HEK293 (cell line): Measurements from ENCODE around the gene PTPRF.

Source experiments
- BCL11A ChIP-seq: fragments of 450-650 bp; formaldehyde crosslinking; IDR thresholded peaks from 2 replicates; pipeline ENCODE4 v1.5.1; 2016; ENCODE audit warnings: low read depth, missing biosample characterization, missing genetic modification characterization
- CTCF ChIP-seq: fragments of 450-650 bp; formaldehyde crosslinking; IDR thresholded peaks from 2 replicates; pipeline ENCODE4 v1.5.1; 2016; ENCODE audit warnings: missing biosample characterization, missing genetic modification characterization
- MEIS1 ChIP-seq: sonication (generic); formaldehyde crosslinking; IDR thresholded peaks from 2 replicates; pipeline ENCODE4 v1.8.1; 2022; ENCODE audit warnings: missing genetic modification reagents, mild to moderate bottlenecking, borderline replicate concordance
- PRDM10 ChIP-seq: fragments of 450-650 bp; formaldehyde crosslinking; IDR thresholded peaks from 2 replicates; pipeline ENCODE4 v1.5.1; 2016; ENCODE audit warnings: missing biosample characterization, missing genetic modification characterization
- ZNF10 ChIP-seq: fragments of 450-650 bp; formaldehyde crosslinking; IDR thresholded peaks from 2 replicates; pipeline ENCODE4 v1.5.1; 2017; ENCODE audit warnings: missing biosample characterization, missing genetic modification characterization
- ZNF114 ChIP-seq: fragments of 450-650 bp; formaldehyde crosslinking; IDR thresholded peaks from 2 replicates; pipeline ENCODE4 v1.5.0; 2017; ENCODE audit warnings: missing biosample characterization, missing genetic modification characterization
- ZNF157 ChIP-seq: fragments of 450-650 bp; formaldehyde crosslinking; IDR thresholded peaks from 2 replicates; pipeline ENCODE4 v1.5.1; 2016; ENCODE audit warnings: missing biosample characterization, missing genetic modification characterization
- ZNF239 ChIP-seq: fragments of 450-650 bp; formaldehyde crosslinking; IDR thresholded peaks from 2 replicates; pipeline ENCODE4 v1.5.1; 2016; ENCODE audit warnings: missing biosample characterization, missing genetic modification characterization
- ZNF274 ChIP-seq, 2 experiments: fragments of 200-500 bp in 1 of 2; fragments of 450-650 bp in 1 of 2; sonication (Bioruptor generic) in 1 of 2; formaldehyde crosslinking in 1 of 2; IDR thresholded peaks; 2 replicates each; pipeline versions ENCODE4 v1.5.1 to v1.6.1; 2014 to 2016; ENCODE audit warnings: borderline replicate concordance in 1 of 2, inconsistent platforms in 1 of 2, low read length in 1 of 2, missing biosample characterization in 1 of 2, missing genetic modification characterization in 1 of 2
- ZNF416 ChIP-seq: fragments of 450-650 bp; formaldehyde crosslinking; IDR thresholded peaks from 2 replicates; pipeline ENCODE4 v1.5.1; 2016; ENCODE audit warnings: missing biosample characterization, missing genetic modification characterization
- ZNF558 ChIP-seq: fragments of 450-650 bp; formaldehyde crosslinking; IDR thresholded peaks from 2 replicates; pipeline ENCODE4 v1.5.1; 2016; ENCODE audit warnings: missing biosample characterization, missing genetic modification characterization

- TF ChIP-seq BCL11A (tag by site-specific recombination): no peak
- no peak for TF ChIP-seq MEIS1 (CRISPR knock-in tag)
- TF ChIP-seq CTCF (tag by site-specific recombination): no peak
- TF ChIP-seq ZNF416 (tag by site-specific recombination): no peak
- no peak for TF ChIP-seq ZNF157 (tag by site-specific recombination)
- TF ChIP-seq ZNF558: no peak
- no peak for TF ChIP-seq ZNF274 (IDR thresholded peaks at IDR 0.05; ENCODE audit: low read length)
- TF ChIP-seq ZNF274 (tag by site-specific recombination; IDR thresholded peaks at IDR 0.05; ENCODE audit: borderline replicate concordance): no peak
- TF ChIP-seq PRDM10: no peak
- TF ChIP-seq ZNF239 (tag by site-specific recombination): no peak
- TF ChIP-seq ZNF10: no peak
- TF ChIP-seq ZNF114 (tag by site-specific recombination): no peak
These were observed 90.7 kb downstream of the PTPRF start for GRCh38 chr1:43621386-43621785.
